ENCODE results near the gene VAC14. TPM values are rescaled to one million over a fixed set of nuclear protein-coding genes. Genes with fewer than 3 reads are reported as not detected.

The VAC14 gene
- total RNA-seq, 3 donors from 2014 or later, result 32.3 to 35.1 (median 32.8) TPM

- no peak for TF ChIP-seq CTCF (IDR thresholded peaks at IDR 0.05)
- Histone ChIP-seq H3K4me1 (ENCODE audit: low read depth) (no peaks in the 10 kb centered on the region), H3K36me3 (ENCODE audit: low read depth) (no peaks in the 10 kb centered on the region), H3K9me3 (no peaks in the 10 kb centered on the region), H3K4me3 (no peak overlapping the region)
- DNase-seq (no peak), ATAC-seq (peak; percentile 6)
- intact Hi-C loops (cut with DNase I, micrococcal nuclease), result no loop called here
These were observed 86.3 kb downstream of the VAC14 start for GRCh38 chr16:70714581-70715054.

GRCh38 chr16:70713824-70714223 is 87.1 kb downstream of the VAC14 start:
- H3K4me3 ChIP-seq, result no peak overlapping the region
- intact Hi-C loops (cut with DNase I, micrococcal nuclease), result no loop called here
- no peaks in the 10 kb centered on the region for H3K36me3 ChIP-seq (ENCODE audit: low read depth)
- H3K4me1 ChIP-seq (ENCODE audit: low read depth), result no peaks in the 10 kb centered on the region
- no peak for TF ChIP-seq CTCF (IDR thresholded peaks at IDR 0.05)
- no peaks in the 10 kb centered on the region for H3K9me3 ChIP-seq
- DNase-seq, result no peak
- ATAC-seq, result no peak

GRCh38 chr16:70713342-70713741 is 87.6 kb downstream of the VAC14 start:
- Histone ChIP-seq H3K36me3 (ENCODE audit: low read depth) (no peaks in the 10 kb centered on the region), H3K4me1 (ENCODE audit: low read depth) (no peaks in the 10 kb centered on the region), H3K9me3 (no peaks in the 10 kb centered on the region), H3K4me3 (no peak overlapping the region)
- TF ChIP-seq CTCF (IDR thresholded peaks at IDR 0.05), result no peak
- ATAC-seq (no peak), DNase-seq (no peak)
- intact Hi-C loops (cut with DNase I, micrococcal nuclease), result no loop called here

- TF ChIP-seq CTCF (IDR thresholded peaks at IDR 0.05), result no peak
These were observed 88.0 kb downstream of the VAC14 start for GRCh38 chr16:70712942-70713341.

GRCh38 chr16:70712359-70712758 is 88.6 kb downstream of the VAC14 start:
- intact Hi-C loops (cut with DNase I, micrococcal nuclease), result no loop called here
- Histone ChIP-seq H3K9me3 (no peaks in the 10 kb centered on the region), H3K4me3 (no peak overlapping the region), H3K36me3 (ENCODE audit: low read depth) (no peaks in the 10 kb centered on the region), H3K4me1 (ENCODE audit: low read depth) (no peaks in the 10 kb centered on the region)
- TF ChIP-seq CTCF (IDR thresholded peaks at IDR 0.05), result no peak
- DNase-seq (no peak), ATAC-seq (no peak)

More at GRCh38 chr16:70712942-70713341, 88.0 kb downstream of the VAC14 start:
- no peaks in the 10 kb centered on the region for H3K9me3 ChIP-seq
- H3K36me3 ChIP-seq (ENCODE audit: low read depth), result no peaks in the 10 kb centered on the region
- ATAC-seq, result no peak
- no peak for DNase-seq
- no peaks in the 10 kb centered on the region for H3K4me1 ChIP-seq (ENCODE audit: low read depth)
- intact Hi-C loops (cut with DNase I, micrococcal nuclease), result no loop called here
- no peak overlapping the region for H3K4me3 ChIP-seq

Measured in mucosa of descending colon (tissue), 3 donors.